Measurements from ENCODE around the gene TGFB1I1. TPM values are rescaled to one million over a fixed set of nuclear protein-coding genes. Genes with fewer than 3 reads are reported as not detected.

Gene TGFB1I1
- total RNA-seq, 1 donor from 2014 or later, result 8.8 TPM

GRCh38 chr16:31507929-31508705, 36.2 kb downstream of the TGFB1I1 start, which contains the start of gene RUSF1:
Gene RUSF1, minus strand, starts transcription at chr16:31508391. Its CDS starts 18 bp downstream, at chr16:31508373.
- peak within 1 kb of the TSS; percentile 89 for H3K4me3 Mint-ChIP-seq
- peak within 1 kb of the TSS; percentile 98 for H3K27ac Mint-ChIP-seq (ENCODE audit: unreplicated experiment)
- no peak for TF ChIP-seq CTCF (conservative IDR thresholded peaks at IDR 0.05)
- peaks cover 20% of the 10 kb centered on the region for H3K4me1 Mint-ChIP-seq
- H3K9me3 Mint-ChIP-seq, result no peaks in the 10 kb centered on the region
- H3K27me3 Mint-ChIP-seq (ENCODE audit: low read depth), result peaks cover 9% of the 10 kb centered on the region
- DNase-seq (ENCODE audit: low read depth, low spot score), result peak; percentile 81
- H3K36me3 Mint-ChIP-seq (ENCODE audit: low read depth), result no peaks in the 10 kb centered on the region

- H3K9me3 Mint-ChIP-seq, result no peaks in the 10 kb centered on the region
Observed at GRCh38 chr16:31508706-31509195, 36.8 kb downstream of the TGFB1I1 start.

GRCh38 chr16:31513126-31513525, 41.2 kb downstream of the TGFB1I1 start:
- no peaks in the 10 kb centered on the region for H3K9me3 Mint-ChIP-seq
- H3K4me3 Mint-ChIP-seq, result no peak overlapping the region
- no peak for TF ChIP-seq CTCF (conservative IDR thresholded peaks at IDR 0.05)
- DNase-seq (ENCODE audit: low read depth, low spot score), result no peak
- H3K27me3 Mint-ChIP-seq (ENCODE audit: low read depth), result peaks cover 37% of the 10 kb centered on the region
- H3K36me3 Mint-ChIP-seq (ENCODE audit: low read depth), result no peaks in the 10 kb centered on the region
- no peak overlapping the region for H3K27ac Mint-ChIP-seq (ENCODE audit: unreplicated experiment)
- peaks cover 16% of the 10 kb centered on the region for H3K4me1 Mint-ChIP-seq

More at GRCh38 chr16:31508706-31509195, 36.8 kb downstream of the TGFB1I1 start:
- no peak for TF ChIP-seq CTCF (conservative IDR thresholded peaks at IDR 0.05)
- Mint-ChIP-seq H3K36me3 (ENCODE audit: low read depth) (no peaks in the 10 kb centered on the region), H3K4me1 (peaks cover 20% of the 10 kb centered on the region), H3K27me3 (ENCODE audit: low read depth) (peaks cover 9% of the 10 kb centered on the region), H3K4me3 (peak overlapping the region; percentile 89), H3K27ac (ENCODE audit: unreplicated experiment) (peak overlapping the region; percentile 98)
- no peak for DNase-seq (ENCODE audit: low read depth, low spot score)

- Mint-ChIP-seq H3K27ac (ENCODE audit: unreplicated experiment) (no peak overlapping the region), H3K27me3 (ENCODE audit: low read depth) (peaks cover 37% of the 10 kb centered on the region), H3K4me1 (peaks cover 10% of the 10 kb centered on the region), H3K36me3 (ENCODE audit: low read depth) (no peaks in the 10 kb centered on the region), H3K9me3 (no peaks in the 10 kb centered on the region), H3K4me3 (no peak overlapping the region)
- TF ChIP-seq CTCF (conservative IDR thresholded peaks at IDR 0.05), result no peak
- no peak for DNase-seq (ENCODE audit: low read depth, low spot score)
Observed at GRCh38 chr16:31513884-31514283, 41.9 kb downstream of the TGFB1I1 start.

GRCh38 chr16:31517800-31518402, 45.9 kb downstream of the TGFB1I1 start:
- no peaks in the 10 kb centered on the region for H3K9me3 Mint-ChIP-seq
- no peak overlapping the region for H3K4me3 Mint-ChIP-seq
- no peak for DNase-seq (ENCODE audit: low read depth, low spot score)
- peaks cover 10% of the 10 kb centered on the region for H3K4me1 Mint-ChIP-seq
- no peak for TF ChIP-seq CTCF (conservative IDR thresholded peaks at IDR 0.05)
- H3K36me3 Mint-ChIP-seq (ENCODE audit: low read depth), result no peaks in the 10 kb centered on the region
- no peak overlapping the region for H3K27ac Mint-ChIP-seq (ENCODE audit: unreplicated experiment)
- peaks cover 53% of the 10 kb centered on the region for H3K27me3 Mint-ChIP-seq (ENCODE audit: low read depth)
